Muscle layer of colon (tissue), 2 donors: ENCODE results near the gene TMEM72.

Experiments
- H3K27ac ChIP-seq: one replicate; pipeline ENCODE4 v1.7.0; 2013; ENCODE audit warnings: low read depth, mild to moderate bottlenecking, low read length, moderate library complexity
- H3K27me3 ChIP-seq, 2 donors: one replicate each; pipeline ENCODE4 v1.7.0; 2013; ENCODE audit warnings: low read length in 2 of 2, mild to moderate bottlenecking in 2 of 2; ENCODE audit not compliant: insufficient read depth in 2 of 2, control insufficient read depth in 1 of 2
- H3K36me3 ChIP-seq: one replicate; pipeline ENCODE4 v1.7.0; 2013; ENCODE audit warnings: mild to moderate bottlenecking, low read length; ENCODE audit not compliant: insufficient read depth
- H3K4me1 ChIP-seq: one replicate; pipeline ENCODE4 v1.7.0; 2013; ENCODE audit warnings: mild to moderate bottlenecking, low read length; ENCODE audit not compliant: insufficient read depth
- H3K4me3 ChIP-seq, 2 donors: one replicate each; pipeline ENCODE4 v1.7.0; 2013; ENCODE audit warnings: low read length in 2 of 2, low read depth in 1 of 2, mild to moderate bottlenecking in 1 of 2, moderate library complexity in 1 of 2
- H3K9ac ChIP-seq: one replicate; pipeline ENCODE4 v1.7.0; 2013; ENCODE audit warnings: low read length
- H3K9me3 ChIP-seq: one replicate; pipeline ENCODE4 v1.7.0; 2013; ENCODE audit warnings: mild to moderate bottlenecking, low read length
- donor health status: abdominal sarcoma.
- donor health status: Adenocarcinoma of cecum.

Gene TMEM72

DNA sequence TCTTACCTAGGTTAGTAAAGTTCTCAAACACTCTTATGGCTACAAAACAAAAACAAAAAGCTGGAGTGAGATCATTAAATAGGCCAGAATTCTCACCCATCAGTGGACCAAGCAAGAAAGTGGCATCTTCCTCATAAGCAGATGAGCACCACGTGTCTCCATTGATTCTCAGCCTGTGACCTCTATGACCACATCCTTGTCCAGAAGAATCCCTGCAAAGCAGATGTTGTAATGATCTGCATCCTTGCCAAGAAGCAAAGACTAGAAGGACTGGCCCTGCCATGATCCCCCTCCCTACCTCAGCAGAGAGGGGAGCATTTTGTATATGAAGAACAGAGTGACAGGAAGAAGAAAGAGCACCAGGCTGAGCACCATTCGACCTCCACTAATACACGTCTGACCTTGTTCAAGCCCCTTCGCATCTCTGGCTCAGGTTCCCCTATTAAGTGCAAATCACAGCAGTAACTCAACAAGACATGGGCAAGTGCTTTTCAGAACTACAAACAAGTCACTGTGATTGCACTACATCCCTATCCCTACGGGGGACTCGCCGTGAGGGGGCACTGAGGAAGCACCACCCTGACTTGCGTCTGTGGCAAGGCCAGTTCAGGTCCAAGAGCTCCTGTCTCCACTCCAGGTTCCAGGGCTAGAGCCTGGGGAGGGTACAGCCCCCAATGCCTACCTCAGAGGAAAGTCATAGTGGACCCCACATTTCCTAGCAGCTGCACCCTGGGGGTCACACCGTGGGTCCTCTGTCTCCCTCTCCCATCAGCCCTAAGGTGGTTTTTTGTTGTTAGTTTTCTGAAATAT, 26.3 kb downstream of the TMEM72 start:
- Histone ChIP-seq H3K27ac (no peak overlapping the region), H3K27me3 (no peaks in the 10 kb centered on the region), H3K36me3 (no peaks in the 10 kb centered on the region), H3K4me3 (no peak overlapping the region), H3K9me3 (no peaks in the 10 kb centered on the region), H3K4me1 (peaks cover 24% of the 10 kb centered on the region), H3K9ac (no peak overlapping the region)

GRCh38 chr10:44938956-44939355, 27.8 kb downstream of the TMEM72 start:
- Histone ChIP-seq H3K4me3 (no peak overlapping the region), H3K4me1 (peaks cover 17% of the 10 kb centered on the region), H3K9ac (no peak overlapping the region)

GRCh38 chr10:44939691-44940401, 28.7 kb downstream of the TMEM72 start:
- Histone ChIP-seq H3K27me3 (no peaks in the 10 kb centered on the region), H3K4me1 (peaks cover 12% of the 10 kb centered on the region), H3K36me3 (no peaks in the 10 kb centered on the region), H3K9ac (no peak overlapping the region), H3K27ac (no peak overlapping the region), H3K9me3 (no peaks in the 10 kb centered on the region), H3K4me3 (no peak overlapping the region)

More at GRCh38 chr10:44938956-44939355, 27.8 kb downstream of the TMEM72 start:
- H3K36me3 ChIP-seq: no peaks in the 10 kb centered on the region
- no peaks in the 10 kb centered on the region for H3K27me3 ChIP-seq
- no peaks in the 10 kb centered on the region for H3K9me3 ChIP-seq
- H3K27ac ChIP-seq: no peak overlapping the region

DNA sequence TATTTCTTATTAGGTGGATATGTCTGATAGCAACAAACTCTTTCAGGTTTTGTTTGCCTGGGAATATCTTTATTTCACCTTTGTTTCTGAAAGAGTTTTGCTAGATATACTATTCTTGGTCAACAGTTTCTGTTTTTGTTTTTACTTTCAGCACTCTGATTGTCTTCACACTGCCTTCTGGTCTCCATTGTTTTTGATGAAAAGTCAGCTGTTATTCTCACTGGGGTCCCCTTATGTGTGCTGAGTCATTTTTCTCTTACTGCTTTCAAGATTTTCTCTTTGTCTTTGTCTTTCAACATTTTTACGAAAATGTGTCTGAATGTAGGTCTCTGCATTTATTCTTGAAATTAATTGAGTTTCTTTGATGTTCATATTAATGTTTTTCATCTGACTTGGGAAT, 33.2 kb downstream of the TMEM72 start:
- H3K9ac ChIP-seq: no peak overlapping the region
- H3K9me3 ChIP-seq: no peaks in the 10 kb centered on the region
- no peak overlapping the region for H3K4me3 ChIP-seq
- no peaks in the 10 kb centered on the region for H3K27me3 ChIP-seq
- no peak overlapping the region for H3K27ac ChIP-seq
- no peaks in the 10 kb centered on the region for H3K4me1 ChIP-seq
- no peaks in the 10 kb centered on the region for H3K36me3 ChIP-seq

GRCh38 chr10:44946205-44946604, 35.1 kb downstream of the TMEM72 start:
- H3K27me3 ChIP-seq: no peaks in the 10 kb centered on the region
- H3K36me3 ChIP-seq: no peaks in the 10 kb centered on the region
- peaks cover 6% of the 10 kb centered on the region for H3K4me1 ChIP-seq
- no peak overlapping the region for H3K4me3 ChIP-seq
- H3K9ac ChIP-seq: no peak overlapping the region
- no peak overlapping the region for H3K27ac ChIP-seq
- no peaks in the 10 kb centered on the region for H3K9me3 ChIP-seq

- Histone ChIP-seq H3K4me1 (peaks cover 6% of the 10 kb centered on the region), H3K9me3 (no peaks in the 10 kb centered on the region), H3K4me3 (no peak overlapping the region), H3K27me3 (no peaks in the 10 kb centered on the region), H3K9ac (no peak overlapping the region), H3K27ac (no peak overlapping the region), H3K36me3 (no peaks in the 10 kb centered on the region)
These were observed 36.4 kb downstream of the TMEM72 start for GRCh38 chr10:44947371-44948152.

DNA sequence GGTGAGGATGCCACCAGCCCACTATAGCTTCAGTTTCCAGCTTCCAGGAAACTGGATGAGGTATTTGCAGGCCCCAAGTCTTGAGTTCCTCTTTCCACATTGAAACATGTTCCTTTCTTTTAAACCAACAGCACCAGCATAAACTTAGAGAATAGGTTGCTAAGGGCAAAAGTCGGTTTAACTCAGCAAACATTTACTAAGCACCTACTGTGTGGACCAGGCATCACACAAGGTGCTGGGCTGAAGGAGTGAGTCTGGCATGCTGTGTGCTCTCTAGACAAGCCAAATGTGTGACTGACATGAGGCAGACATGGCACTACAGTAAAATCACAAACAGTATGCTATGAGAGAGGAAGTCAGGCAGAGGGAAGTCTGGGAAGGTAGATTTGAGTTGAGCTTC, 37.5 kb downstream of the TMEM72 start:
- peaks cover 6% of the 10 kb centered on the region for H3K4me1 ChIP-seq
- H3K27me3 ChIP-seq: no peaks in the 10 kb centered on the region
- no peaks in the 10 kb centered on the region for H3K9me3 ChIP-seq
- no peak overlapping the region for H3K9ac ChIP-seq
- H3K36me3 ChIP-seq: no peaks in the 10 kb centered on the region
- H3K27ac ChIP-seq: no peak overlapping the region
- no peak overlapping the region for H3K4me3 ChIP-seq

- Histone ChIP-seq H3K4me1 (peaks cover 6% of the 10 kb centered on the region), H3K4me3 (no peak overlapping the region), H3K9ac (no peak overlapping the region), H3K9me3 (no peaks in the 10 kb centered on the region), H3K36me3 (no peaks in the 10 kb centered on the region), H3K27ac (no peak overlapping the region), H3K27me3 (no peaks in the 10 kb centered on the region)
These were observed 38.1 kb downstream of the TMEM72 start for GRCh38 chr10:44949127-44949802.

DNA sequence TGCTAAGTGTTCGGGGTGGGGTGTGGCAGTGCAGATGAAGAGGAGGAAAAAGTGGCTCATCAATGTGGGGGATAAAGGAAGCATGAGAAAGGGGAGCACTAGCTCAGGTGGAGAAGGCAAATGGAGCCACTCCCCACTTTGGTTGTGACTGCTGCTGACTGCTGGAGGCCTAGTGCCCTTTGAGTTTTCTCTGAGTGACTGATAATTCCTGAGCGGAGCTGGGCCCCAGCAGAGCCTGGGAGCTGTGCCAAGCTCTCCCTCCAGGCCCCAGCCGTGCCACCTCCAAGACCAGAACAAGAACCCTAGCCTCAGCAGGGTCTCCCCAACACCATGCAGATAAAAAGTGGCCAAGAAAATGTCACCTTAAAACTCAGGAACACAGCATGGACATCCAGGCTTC, 38.8 kb downstream of the TMEM72 start:
- Histone ChIP-seq H3K9ac (no peak overlapping the region), H3K9me3 (no peaks in the 10 kb centered on the region), H3K27ac (no peak overlapping the region), H3K4me1 (peaks cover 6% of the 10 kb centered on the region), H3K27me3 (no peaks in the 10 kb centered on the region), H3K4me3 (no peak overlapping the region), H3K36me3 (no peaks in the 10 kb centered on the region)

- no peak overlapping the region for H3K27ac ChIP-seq
- H3K9me3 ChIP-seq: no peaks in the 10 kb centered on the region
- no peaks in the 10 kb centered on the region for H3K36me3 ChIP-seq
- H3K4me1 ChIP-seq: peaks cover 6% of the 10 kb centered on the region
- H3K4me3 ChIP-seq: no peak overlapping the region
- H3K27me3 ChIP-seq: no peaks in the 10 kb centered on the region
- H3K9ac ChIP-seq: no peak overlapping the region
These were observed 39.4 kb downstream of the TMEM72 start for GRCh38 chr10:44950326-44951225.
